ENCODE measurements around the gene PHF10. TPM values are rescaled to one million over a fixed set of nuclear protein-coding genes. Genes with fewer than 3 reads are reported as not detected.
A peak's percentile ranks its signal among the peaks of the same experiment; 100 is the strongest.

Gene PHF10
- total RNA-seq, 2 donors from 2014 or later: 27.8 to 33.0 TPM

DNA sequence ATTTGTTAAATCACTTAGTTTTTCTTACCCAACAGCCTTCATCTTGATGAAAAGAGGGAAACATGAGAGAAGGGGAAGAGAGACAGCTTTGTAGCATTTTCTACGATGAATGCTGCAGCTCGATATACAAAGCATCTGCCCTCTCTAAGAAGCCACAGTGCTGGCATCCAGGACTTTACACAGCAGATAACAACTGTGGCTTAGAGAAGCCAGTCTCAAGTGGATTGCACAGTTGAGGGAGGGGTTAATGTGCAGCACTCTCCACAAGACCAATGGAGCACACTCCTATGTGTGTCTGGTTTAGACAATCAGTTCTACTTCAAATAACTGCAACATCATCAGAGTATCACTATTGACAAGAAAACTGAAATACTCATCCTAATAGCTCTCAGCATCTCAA, 16.5 kb downstream of the PHF10 start:
- H3K36me3 ChIP-seq (replicated peaks in 1 of 2; ENCODE audit: insufficient read depth in 1 of 2, low read depth in 2 of 2): peaks cover 0 to 8% of the 10 kb centered on the region in 2 donors
- H3K4me1 ChIP-seq: peaks cover 27% of the 10 kb centered on the region
- DNase-seq (no peak), ATAC-seq (no peak)
- TF ChIP-seq CTCF (IDR thresholded peaks at IDR 0.05) (no peak), POLR2A (IDR thresholded peaks at IDR 0.05) (no peak)
- H3K27me3 ChIP-seq: no peaks in the 10 kb centered on the region
- 97 to 98% methylated on average over 2 of the region's 2 CpGs for WGBS, 2 donors
- intact Hi-C loops (cut with DNase I): no loop called here
- no peak overlapping the region for H3K4me3 ChIP-seq
- H3K9me3 ChIP-seq: no peaks in the 10 kb centered on the region
- H3K27ac ChIP-seq: no peak overlapping the region

DNA sequence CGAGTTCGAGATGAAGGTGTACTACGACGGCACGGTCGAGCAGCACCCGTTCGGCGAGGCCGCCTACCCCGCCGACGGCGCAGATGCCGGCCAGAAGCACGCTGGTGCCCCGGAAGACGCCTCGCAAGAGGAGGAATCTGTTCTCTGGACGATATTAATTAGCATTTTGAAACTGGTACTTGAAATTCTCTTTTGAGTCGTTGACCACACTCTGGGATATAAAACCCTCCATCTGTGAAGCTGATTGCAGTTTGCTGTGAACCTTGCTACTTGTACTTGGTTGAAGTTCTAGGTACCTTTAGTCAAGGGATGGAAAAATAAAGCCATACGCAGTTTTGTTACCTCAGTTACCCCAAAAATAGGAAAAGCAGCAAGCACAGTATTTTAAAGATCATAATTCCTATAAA, 21.5 kb downstream of the PHF10 start:
- TF ChIP-seq POLR2A (IDR thresholded peaks at IDR 0.05) (no peak), CTCF (IDR thresholded peaks at IDR 0.05) (no peak)
- Histone ChIP-seq H3K27ac (peak overlapping the region; percentile 83 to 97 (median 94)), H3K27me3 (no peaks in the 10 kb centered on the region), H3K4me3 (peak overlapping the region; percentile 72 to 79), H3K4me1 (peaks cover 31% of the 10 kb centered on the region), H3K9me3 (no peaks in the 10 kb centered on the region), H3K36me3 (replicated peaks in 1 of 2; ENCODE audit: insufficient read depth in 1 of 2, low read depth in 2 of 2) (no peaks in the 10 kb centered on the region)
- no peak for DNase-seq
- 2 to 3% methylated on average over 21 to 22 of the region's 22 CpGs for WGBS, 2 donors
- intact Hi-C loops (cut with DNase I): no loop called here
- no peak for ATAC-seq

GRCh38 chr6:169701954-169702839, 22.1 kb downstream of the PHF10 start, which contains the start of the genes C6orf120 and WDR27:
Gene C6orf120, plus strand, starts transcription at chr6:169702126. Its CDS starts 334 bp downstream, at chr6:169702460.
Gene WDR27, minus strand, starts transcription at chr6:169702029. Its CDS starts 13,024 bp downstream, at chr6:169689005.
- ATAC-seq: peak; percentile 96
- DNase-seq: peak; percentile 95 to 96 (median 96)
- no peaks in the 10 kb centered on the region for H3K9me3 ChIP-seq
- peak within 1 kb of the TSS; percentile 72 to 79 for H3K4me3 ChIP-seq
- peak within 1 kb of the TSS; percentile 83 to 97 (median 94) for H3K27ac ChIP-seq
- H3K27me3 ChIP-seq: no peaks in the 10 kb centered on the region
- TF ChIP-seq POLR2A (IDR thresholded peaks at IDR 0.05) (peak; percentile 89 to 97 (median 95)), CTCF (IDR thresholded peaks at IDR 0.05) (peak in 3 of 7 experiments; percentile 5 to 24 (median 8))
- peaks cover 31% of the 10 kb centered on the region for H3K4me1 ChIP-seq
- intact Hi-C loops (cut with DNase I): no loop called here
- no peaks in the 10 kb centered on the region for H3K36me3 ChIP-seq (replicated peaks in 1 of 2; ENCODE audit: insufficient read depth in 1 of 2, low read depth in 2 of 2)
- WGBS, 2 donors: 0 to 3% methylated on average over 6 to 72 of the region's 92 CpGs

DNA sequence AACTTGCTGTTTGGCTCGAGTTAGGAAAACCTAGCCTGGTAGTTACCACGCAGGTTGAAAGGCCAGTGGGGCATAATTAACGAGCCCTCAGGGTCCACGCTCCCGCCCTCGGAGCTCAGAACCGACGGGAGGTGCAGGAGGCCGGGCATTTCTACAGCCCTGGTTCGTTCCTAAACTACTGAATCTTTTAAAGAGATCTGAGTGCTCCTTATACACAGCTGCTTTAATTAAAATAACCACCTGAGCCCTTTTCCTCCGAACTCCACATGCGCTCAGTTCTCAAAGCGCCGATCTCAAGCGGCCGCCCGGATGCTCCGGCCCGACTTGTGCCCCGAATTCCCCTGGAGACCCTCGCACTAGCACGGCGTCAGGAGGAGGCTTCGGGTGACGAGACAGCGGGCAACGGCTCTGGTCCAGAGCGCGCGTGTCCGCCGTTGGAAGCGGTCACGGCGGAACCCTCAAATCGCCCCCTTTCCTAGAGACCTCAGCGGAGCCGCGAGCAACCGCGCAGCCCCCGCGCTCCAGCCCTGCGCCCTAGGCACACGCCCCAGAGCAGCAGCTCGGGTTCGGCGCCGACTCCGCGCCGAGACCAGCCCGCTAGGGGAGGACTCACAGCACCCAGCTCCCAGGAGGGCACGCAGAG, 22.9 kb downstream of the PHF10 start:
- WGBS, 2 donors: 0% methylated on average over 11 to 54 of the region's 54 CpGs
- H3K4me1 ChIP-seq: peaks cover 31% of the 10 kb centered on the region
- H3K9me3 ChIP-seq: no peaks in the 10 kb centered on the region
- peak overlapping the region; percentile 83 to 97 (median 94) for H3K27ac ChIP-seq
- no peak for ATAC-seq
- peak overlapping the region; percentile 72 to 79 for H3K4me3 ChIP-seq
- intact Hi-C loops (cut with DNase I): no loop called here
- no peak for TF ChIP-seq CTCF (IDR thresholded peaks at IDR 0.05)
- no peak for TF ChIP-seq POLR2A (IDR thresholded peaks at IDR 0.05)
- no peak for DNase-seq
- H3K27me3 ChIP-seq: no peaks in the 10 kb centered on the region
- H3K36me3 ChIP-seq (replicated peaks in 1 of 2; ENCODE audit: insufficient read depth in 1 of 2, low read depth in 2 of 2): no peaks in the 10 kb centered on the region
